Measurements from ENCODE around the gene ZC3H12C. TPM values are rescaled to one million over a fixed set of nuclear protein-coding genes. Genes with fewer than 3 reads are reported as not detected.

Gene ZC3H12C
- total and polyA plus RNA-seq, 2 of the 4 experiments (the other 2 are of a cell fraction), result 4.2 to 15.8 TPM

GRCh38 chr11:110050201-110050506, 43.0 kb upstream of the ZC3H12C start:
- 90% methylated on average over 5 of the region's 8 CpGs; no CpG with 5 or more reads in 1 of the 2 experiments for WGBS, 2 experiments (ENCODE audit: extremely low coverage in 2 of 2, insufficient read length in 1 of 2)
- no peak for ATAC-seq (ENCODE audit: low read depth)
- dilution Hi-C loops (cut with HindIII; ENCODE audit: low sequenced_read_pairs, unreplicated experiment), result no loop called here

More at GRCh38 chr11:110050201-110050506, 43.0 kb upstream of the ZC3H12C start:
- in situ Hi-C loops (cut with MboI; ENCODE audit: low sequenced_read_pairs), result no loop called here
- Histone ChIP-seq H4K20me1 (ENCODE audit: insufficient read depth, low read length) (no peaks in the 10 kb centered on the region), H3K18ac (ENCODE audit: low read depth, low read length) (no peak overlapping the region), H2BK20ac (ENCODE audit: low read depth, low read length) (no peak overlapping the region), H3K9me3 (ENCODE audit: control insufficient read depth, insufficient read depth, low read length) (peaks cover 9% of the 10 kb centered on the region), H2AK9ac (replicated peaks; ENCODE audit: low read depth, low read length, poor library complexity) (no peak overlapping the region), H2BK120ac (ENCODE audit: low read depth, low read length) (no peak overlapping the region), H3K56ac (ENCODE audit: extremely low read depth, insufficient read depth, low read length) (no peak overlapping the region), H3K4me2 (ENCODE audit: low read depth, low read length) (no peak overlapping the region), H4K91ac (ENCODE audit: insufficient read depth, low read depth, low read length) (no peak overlapping the region), H3K23ac (ENCODE audit: low read depth, low read length) (no peak overlapping the region), H4K8ac (ENCODE audit: low read depth in 2 of 2, low read length in 2 of 2) (no peak overlapping the region), H3K4ac (ENCODE audit: low read depth, low read length) (no peak overlapping the region), H3K27ac (ENCODE audit: insufficient read depth, low read length) (no peak overlapping the region), H3K9me1 (ENCODE audit: insufficient read depth, low read length) (no peaks in the 10 kb centered on the region), H4K5ac (ENCODE audit: low read depth, low read length) (no peak overlapping the region), H2BK15ac (ENCODE audit: low read depth, low read length) (no peak overlapping the region), H3K27me3 (ENCODE audit: control insufficient read depth, insufficient read depth, low read length) (no peaks in the 10 kb centered on the region), H3K79me1 (ENCODE audit: low read depth in 1 of 2, low read length in 2 of 2) (no peaks in the 10 kb centered on the region), H2AK5ac (ENCODE audit: low read depth, low read length) (no peak overlapping the region), H3K4me3 (ENCODE audit: insufficient read depth, low read depth, low read length) (no peak overlapping the region), H3K36me3 (ENCODE audit: control insufficient read depth, insufficient read depth, low read length) (no peaks in the 10 kb centered on the region), H2AFZ (replicated peaks; ENCODE audit: low read length, poor library complexity) (peak overlapping the region; percentile 51), H3K9ac (ENCODE audit: low read depth, low read length) (no peak overlapping the region), H2BK5ac (ENCODE audit: low read depth, low read length, poor library complexity, severe bottlenecking) (no peak overlapping the region), H3K4me1 (ENCODE audit: control insufficient read depth, insufficient read depth, low read length) (0 out of 2 replicates have a peak, but pooled peaks cover 2% of the 10 kb centered on the region), H3K14ac (replicated peaks; ENCODE audit: low read depth, low read length) (no peak overlapping the region)
- ChIA-PET POLR2A (ENCODE audit: unreplicated experiment) (no interaction called here), CTCF (interaction anchor here (0.6 kb wide), 1 partner anchor 422 kb away, joined by 5 read pairs; no protein-coding TSS in a partner anchor)
- intact Hi-C loops (cut with micrococcal nuclease), result no loop called here
- no peak for DNase-seq
- no TSS peak for BruUV-seq (replicated peaks)
- TF ChIP-seq FOS (IDR thresholded peaks at IDR 0.05; ENCODE audit: low read depth, low read length) (no peak), MAFK (IDR thresholded peaks at IDR 0.05; ENCODE audit: low read depth, low read length) (no peak), MAZ (IDR thresholded peaks at IDR 0.05; ENCODE audit: borderline replicate concordance, low read depth, low read length) (no peak), ELK1 (IDR thresholded peaks at IDR 0.05; ENCODE audit: borderline replicate concordance, low read depth, low read length) (no peak)

Measured in IMR-90 (cell line).